Measurements from ENCODE around the gene UBE4B.
A peak's percentile ranks its signal among the peaks of the same experiment; 100 is the strongest.

The UBE4B gene

GRCh38 chr1:10080523-10080922 is 47.8 kb downstream of the UBE4B start:
- no peak overlapping the region for H3K4me3 ChIP-seq (ENCODE audit: insufficient read depth in 1 of 2, low read depth in 1 of 2, low read length in 2 of 2)
- H2BK120ac ChIP-seq (ENCODE audit: low read depth, low read length) = no peak overlapping the region
- no peak overlapping the region for H2BK12ac ChIP-seq (ENCODE audit: low read length in 2 of 2)
- no peak overlapping the region for H2BK15ac ChIP-seq (ENCODE audit: low read depth, poor library complexity, severe bottlenecking)
- no peak overlapping the region for H3K18ac ChIP-seq (ENCODE audit: low read depth in 1 of 2, low read length in 2 of 2)
- no peaks in the 10 kb centered on the region for H3K27me3 ChIP-seq (ENCODE audit: control insufficient read depth in 1 of 2, insufficient read depth in 1 of 2, low read length in 2 of 2)
- no peak overlapping the region for H3K23ac ChIP-seq (ENCODE audit: low read length in 2 of 2)
- peaks cover 2% of the 10 kb centered on the region for H3K4me1 ChIP-seq (ENCODE audit: control insufficient read depth, insufficient read depth, low read depth, low read length)
- H3K36me3 ChIP-seq (ENCODE audit: control insufficient read depth in 1 of 2, insufficient read depth in 2 of 2, low read depth in 1 of 2, low read length in 2 of 2) = peaks cover 6 to 21% of the 10 kb centered on the region in 2 experiments
- no peak overlapping the region for H3K14ac ChIP-seq (ENCODE audit: low read length in 2 of 2)
- no peaks in the 10 kb centered on the region for H3K9me3 ChIP-seq (ENCODE audit: control insufficient read depth, low read length)
- no peak overlapping the region for H3K9ac ChIP-seq (ENCODE audit: low read length)
- H3K27ac ChIP-seq (ENCODE audit: low read length, poor library complexity, severe bottlenecking) = no peak overlapping the region
- no peak overlapping the region for H3K4ac ChIP-seq (ENCODE audit: low read depth in 1 of 2, low read length in 2 of 2)
- no peak overlapping the region for H4K91ac ChIP-seq (ENCODE audit: low read length)
- H3K4me2 ChIP-seq (ENCODE audit: low read length, poor library complexity, severe bottlenecking) = no peak overlapping the region
- no peak overlapping the region for H2AFZ ChIP-seq (ENCODE audit: low read depth, low read length)
- H4K8ac ChIP-seq (ENCODE audit: low read length) = no peak overlapping the region
- 97% methylated on average over 1 of the region's 1 CpG for WGBS
- H3K79me1 ChIP-seq (replicated peaks; ENCODE audit: low read length, poor library complexity, severe bottlenecking) = peaks cover 27% of the 10 kb centered on the region
- H2BK5ac ChIP-seq (ENCODE audit: low read depth, low read length, poor library complexity, severe bottlenecking) = no peak overlapping the region
- H2AK5ac ChIP-seq (ENCODE audit: low read length, severe bottlenecking) = no peak overlapping the region
- DNase-seq = no peak

GRCh38 chr1:10082785-10083479 is 50.2 kb downstream of the UBE4B start:
- Histone ChIP-seq H2BK15ac (ENCODE audit: low read depth, poor library complexity, severe bottlenecking) (no peak overlapping the region), H3K4ac (ENCODE audit: low read depth in 1 of 2, low read length in 2 of 2) (no peak overlapping the region), H3K4me2 (ENCODE audit: low read length, poor library complexity, severe bottlenecking) (no peak overlapping the region), H3K27ac (ENCODE audit: low read length, poor library complexity, severe bottlenecking) (no peak overlapping the region), H2BK5ac (ENCODE audit: low read depth, low read length, poor library complexity, severe bottlenecking) (no peak overlapping the region), H2AFZ (ENCODE audit: low read depth, low read length) (no peak overlapping the region), H4K8ac (ENCODE audit: low read length) (no peak overlapping the region), H2BK120ac (ENCODE audit: low read depth, low read length) (no peak overlapping the region), H3K36me3 (ENCODE audit: control insufficient read depth in 1 of 2, insufficient read depth in 2 of 2, low read depth in 1 of 2, low read length in 2 of 2) (peaks cover 3 to 16% of the 10 kb centered on the region in 2 experiments), H3K9ac (ENCODE audit: low read length) (no peak overlapping the region), H3K79me1 (replicated peaks; ENCODE audit: low read length, poor library complexity, severe bottlenecking) (peaks cover 25% of the 10 kb centered on the region), H2AK5ac (ENCODE audit: low read length, severe bottlenecking) (no peak overlapping the region), H3K4me1 (ENCODE audit: control insufficient read depth, insufficient read depth, low read depth, low read length) (peaks cover 2% of the 10 kb centered on the region), H3K23ac (ENCODE audit: low read length in 2 of 2) (no peak overlapping the region), H3K9me3 (ENCODE audit: control insufficient read depth, low read length) (no peaks in the 10 kb centered on the region), H3K27me3 (ENCODE audit: control insufficient read depth in 1 of 2, insufficient read depth in 1 of 2, low read length in 2 of 2) (no peaks in the 10 kb centered on the region), H4K91ac (ENCODE audit: low read length) (no peak overlapping the region), H3K18ac (ENCODE audit: low read depth in 1 of 2, low read length in 2 of 2) (no peak overlapping the region), H3K14ac (ENCODE audit: low read length in 2 of 2) (no peak overlapping the region), H3K4me3 (ENCODE audit: insufficient read depth in 1 of 2, low read depth in 1 of 2, low read length in 2 of 2) (no peak overlapping the region), H2BK12ac (ENCODE audit: low read length in 2 of 2) (no peak overlapping the region)
- DNase-seq = peak; percentile 69
- WGBS = 85% methylated on average over 3 of the region's 3 CpGs

- no peak overlapping the region for H2BK5ac ChIP-seq (ENCODE audit: low read depth, low read length, poor library complexity, severe bottlenecking)
- no peak overlapping the region for H3K4ac ChIP-seq (ENCODE audit: low read depth in 1 of 2, low read length in 2 of 2)
- no peak overlapping the region for H2BK15ac ChIP-seq (ENCODE audit: low read depth, poor library complexity, severe bottlenecking)
- peaks cover 7 to 16% of the 10 kb centered on the region in 2 experiments for H3K36me3 ChIP-seq (ENCODE audit: control insufficient read depth in 1 of 2, insufficient read depth in 2 of 2, low read depth in 1 of 2, low read length in 2 of 2)
- no peak overlapping the region for H3K23ac ChIP-seq (ENCODE audit: low read length in 2 of 2)
- H3K4me1 ChIP-seq (ENCODE audit: control insufficient read depth, insufficient read depth, low read depth, low read length) = peaks cover 2% of the 10 kb centered on the region
- H3K27ac ChIP-seq (ENCODE audit: low read length, poor library complexity, severe bottlenecking) = no peak overlapping the region
- H3K9ac ChIP-seq (ENCODE audit: low read length) = no peak overlapping the region
- no peak overlapping the region for H2BK12ac ChIP-seq (ENCODE audit: low read length in 2 of 2)
- H3K18ac ChIP-seq (ENCODE audit: low read depth in 1 of 2, low read length in 2 of 2) = peak overlapping the region in 1 of 2 experiments; percentile 55
- H4K91ac ChIP-seq (ENCODE audit: low read length) = no peak overlapping the region
- peak overlapping the region in 1 of 2 experiments; percentile 83 for H3K14ac ChIP-seq (ENCODE audit: low read length in 2 of 2)
- DNase-seq = no peak
- no peak overlapping the region for H3K4me3 ChIP-seq (ENCODE audit: insufficient read depth in 1 of 2, low read depth in 1 of 2, low read length in 2 of 2)
- no peak overlapping the region for H2AFZ ChIP-seq (ENCODE audit: low read depth, low read length)
- no peak overlapping the region for H2BK120ac ChIP-seq (ENCODE audit: low read depth, low read length)
- H3K4me2 ChIP-seq (ENCODE audit: low read length, poor library complexity, severe bottlenecking) = no peak overlapping the region
- WGBS = 100% methylated on average over 2 of the region's 3 CpGs
- H3K79me1 ChIP-seq (replicated peaks; ENCODE audit: low read length, poor library complexity, severe bottlenecking) = peaks cover 28% of the 10 kb centered on the region
- H2AK5ac ChIP-seq (ENCODE audit: low read length, severe bottlenecking) = no peak overlapping the region
- no peaks in the 10 kb centered on the region for H3K27me3 ChIP-seq (ENCODE audit: control insufficient read depth in 1 of 2, insufficient read depth in 1 of 2, low read length in 2 of 2)
- no peak overlapping the region for H4K8ac ChIP-seq (ENCODE audit: low read length)
- no peaks in the 10 kb centered on the region for H3K9me3 ChIP-seq (ENCODE audit: control insufficient read depth, low read length)
Measured at GRCh38 chr1:10084045-10084444, 51.3 kb downstream of the UBE4B start.

GRCh38 chr1:10085076-10085475 is 52.3 kb downstream of the UBE4B start:
- H2BK120ac ChIP-seq (ENCODE audit: low read depth, low read length) = no peak overlapping the region
- 86% methylated on average over 5 of the region's 5 CpGs for WGBS
- no peak for DNase-seq
- H4K91ac ChIP-seq (ENCODE audit: low read length) = no peak overlapping the region
- H3K4me3 ChIP-seq (ENCODE audit: insufficient read depth in 1 of 2, low read depth in 1 of 2, low read length in 2 of 2) = no peak overlapping the region
- H3K4me2 ChIP-seq (ENCODE audit: low read length, poor library complexity, severe bottlenecking) = no peak overlapping the region
- H3K14ac ChIP-seq (ENCODE audit: low read length in 2 of 2) = no peak overlapping the region
- H2AFZ ChIP-seq (ENCODE audit: low read depth, low read length) = no peak overlapping the region
- H3K18ac ChIP-seq (ENCODE audit: low read depth in 1 of 2, low read length in 2 of 2) = no peak overlapping the region
- H3K4ac ChIP-seq (ENCODE audit: low read depth in 1 of 2, low read length in 2 of 2) = no peak overlapping the region
- peaks cover 32% of the 10 kb centered on the region for H3K79me1 ChIP-seq (replicated peaks; ENCODE audit: low read length, poor library complexity, severe bottlenecking)
- H3K9ac ChIP-seq (ENCODE audit: low read length) = no peak overlapping the region
- peaks cover 1% of the 10 kb centered on the region for H3K4me1 ChIP-seq (ENCODE audit: control insufficient read depth, insufficient read depth, low read depth, low read length)
- no peaks in the 10 kb centered on the region for H3K27me3 ChIP-seq (ENCODE audit: control insufficient read depth in 1 of 2, insufficient read depth in 1 of 2, low read length in 2 of 2)
- H3K36me3 ChIP-seq (ENCODE audit: control insufficient read depth in 1 of 2, insufficient read depth in 2 of 2, low read depth in 1 of 2, low read length in 2 of 2) = peaks cover 8 to 16% of the 10 kb centered on the region in 2 experiments
- no peak overlapping the region for H2AK5ac ChIP-seq (ENCODE audit: low read length, severe bottlenecking)
- H2BK15ac ChIP-seq (ENCODE audit: low read depth, poor library complexity, severe bottlenecking) = no peak overlapping the region
- no peak overlapping the region for H3K23ac ChIP-seq (ENCODE audit: low read length in 2 of 2)
- H4K8ac ChIP-seq (ENCODE audit: low read length) = no peak overlapping the region
- H2BK12ac ChIP-seq (ENCODE audit: low read length in 2 of 2) = no peak overlapping the region
- no peaks in the 10 kb centered on the region for H3K9me3 ChIP-seq (ENCODE audit: control insufficient read depth, low read length)
- H2BK5ac ChIP-seq (ENCODE audit: low read depth, low read length, poor library complexity, severe bottlenecking) = no peak overlapping the region
- H3K27ac ChIP-seq (ENCODE audit: low read length, poor library complexity, severe bottlenecking) = no peak overlapping the region
